K562 (cell line): ENCODE results near the gene OR13G1.

ENCODE experiments used
- CAMTA2 ChIP-seq: fragments of 250-450 bp; sonication (Bioruptor Pico); conservative IDR thresholded peaks from 2 replicates; pipeline ENCODE4 v1.5.1; 2022
- EZH2 ChIP-seq: IDR thresholded peaks from 2 replicates; pipeline ENCODE4 v1.6.1; 2012; ENCODE audit warnings: low read depth, mild to moderate bottlenecking, inconsistent platforms, low read length, borderline replicate concordance
- HNRNPK ChIP-seq: fragments of 200-400 bp; formaldehyde crosslinking; IDR thresholded peaks from one replicate; pipeline ENCODE4 v1.6.1; 2018; ENCODE audit warnings: mild to moderate bottlenecking, low read depth, low read length; ENCODE audit not compliant: poor library complexity, severe bottlenecking
- KAT8 ChIP-seq: fragments of 450-650 bp; IDR thresholded peaks from 2 replicates; pipeline ENCODE4 v1.6.1; 2016; ENCODE audit warnings: low read depth, mild to moderate bottlenecking
- MAFF ChIP-seq: IDR thresholded peaks from 2 replicates; pipeline ENCODE4 v1.6.1; 2012; ENCODE audit warnings: low read length, improper control_type of control experiment
- NFYB ChIP-seq: IDR thresholded peaks from 2 replicates; pipeline ENCODE4 v1.6.1; 2011; ENCODE audit warnings: mild to moderate bottlenecking, moderate library complexity; ENCODE audit not compliant: insufficient read length; ENCODE audit errors: extremely low read depth
- POLR2H ChIP-seq: IDR thresholded peaks from 2 replicates; pipeline ENCODE4 v1.6.1; 2016; ENCODE audit warnings: missing genetic modification characterization, low read depth, mild to moderate bottlenecking, control low read depth, missing compliant biosample characterization, moderate library complexity
- ZNF766 ChIP-seq: fragments of 200-800 bp; sonication (Bioruptor generic); conservative IDR thresholded peaks from 2 replicates; pipeline ENCODE4 v1.6.1; 2016; ENCODE audit warnings: missing genetic modification characterization, missing compliant biosample characterization
- TF ChIP-seq, protein P1 (sequence below): sonication (generic); formaldehyde crosslinking; IDR thresholded peaks from 2 replicates; pipeline ENCODE4 v1.5.0; 2020; ENCODE audit warnings: missing genetic modification reagents
- TF ChIP-seq, protein P2 (sequence below), 3 experiments: IDR thresholded peaks in 2 of 3; conservative IDR thresholded peaks in 1 of 3; 2 replicates each; pipeline ENCODE4 v1.5.1; 2011 to 2012; ENCODE audit warnings: low read length in 3 of 3, mild to moderate bottlenecking in 3 of 3, control low read depth in 2 of 3, improper control_type of control experiment in 1 of 3, inconsistent platforms in 1 of 3, low read depth in 1 of 3, mixed read lengths in 1 of 3, moderate library complexity in 1 of 3; ENCODE audit not compliant: insufficient read depth in 2 of 3

DNA sequence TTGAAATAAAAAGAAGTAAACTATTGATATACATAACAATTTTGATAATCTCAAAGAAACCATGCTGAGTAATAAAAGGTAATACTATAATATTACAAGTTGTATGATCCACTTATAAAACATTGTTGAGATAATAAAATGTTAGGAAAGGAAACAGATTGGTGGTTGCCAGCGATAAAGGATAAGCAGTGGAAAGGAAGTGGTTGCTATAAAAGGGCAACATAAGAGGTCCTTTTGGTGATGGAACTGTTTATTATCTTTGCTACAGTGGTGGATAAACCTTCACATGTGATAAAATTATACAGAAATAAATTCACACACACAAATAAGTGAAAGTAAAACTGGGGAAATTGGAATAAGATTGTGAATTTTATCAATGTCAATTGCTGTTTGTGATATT is 21.8 kb upstream of the OR13G1 start:
- TF ChIP-seq EZH2 (no peak), NFYB (no peak), HNRNPK (no peak), KAT8 (no peak), POLR2H (tag) (no peak), ZNF766 (CRISPR knock-in tag) (no peak), CAMTA2 (CRISPR knock-in tag) (no peak), MAFF (no peak)
- TF ChIP-seq, protein P1, sequence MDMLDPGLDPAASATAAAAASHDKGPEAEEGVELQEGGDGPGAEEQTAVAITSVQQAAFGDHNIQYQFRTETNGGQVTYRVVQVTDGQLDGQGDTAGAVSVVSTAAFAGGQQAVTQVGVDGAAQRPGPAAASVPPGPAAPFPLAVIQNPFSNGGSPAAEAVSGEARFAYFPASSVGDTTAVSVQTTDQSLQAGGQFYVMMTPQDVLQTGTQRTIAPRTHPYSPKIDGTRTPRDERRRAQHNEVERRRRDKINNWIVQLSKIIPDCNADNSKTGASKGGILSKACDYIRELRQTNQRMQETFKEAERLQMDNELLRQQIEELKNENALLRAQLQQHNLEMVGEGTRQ (CRISPR knock-in tag): no peak
- TF ChIP-seq, protein P2, sequence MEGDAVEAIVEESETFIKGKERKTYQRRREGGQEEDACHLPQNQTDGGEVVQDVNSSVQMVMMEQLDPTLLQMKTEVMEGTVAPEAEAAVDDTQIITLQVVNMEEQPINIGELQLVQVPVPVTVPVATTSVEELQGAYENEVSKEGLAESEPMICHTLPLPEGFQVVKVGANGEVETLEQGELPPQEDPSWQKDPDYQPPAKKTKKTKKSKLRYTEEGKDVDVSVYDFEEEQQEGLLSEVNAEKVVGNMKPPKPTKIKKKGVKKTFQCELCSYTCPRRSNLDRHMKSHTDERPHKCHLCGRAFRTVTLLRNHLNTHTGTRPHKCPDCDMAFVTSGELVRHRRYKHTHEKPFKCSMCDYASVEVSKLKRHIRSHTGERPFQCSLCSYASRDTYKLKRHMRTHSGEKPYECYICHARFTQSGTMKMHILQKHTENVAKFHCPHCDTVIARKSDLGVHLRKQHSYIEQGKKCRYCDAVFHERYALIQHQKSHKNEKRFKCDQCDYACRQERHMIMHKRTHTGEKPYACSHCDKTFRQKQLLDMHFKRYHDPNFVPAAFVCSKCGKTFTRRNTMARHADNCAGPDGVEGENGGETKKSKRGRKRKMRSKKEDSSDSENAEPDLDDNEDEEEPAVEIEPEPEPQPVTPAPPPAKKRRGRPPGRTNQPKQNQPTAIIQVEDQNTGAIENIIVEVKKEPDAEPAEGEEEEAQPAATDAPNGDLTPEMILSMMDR (IDR thresholded peaks at IDR 0.05 in 2 of 3, conservative IDR thresholded peaks at IDR 0.05 in 1 of 3; ENCODE audit: insufficient read depth in 2 of 3, low read depth in 1 of 3, low read length in 3 of 3): no peak
